Stimulated activated CD4-positive, alpha-beta T cell treated with anti-CD3 and anti-CD28 coated beads, TNF-alpha, amount 100 ng/mL, for 48 hours (primary cell): ENCODE measurements around the gene RNF26.
"Not testable (repeated sequence)": the region's sequence is repeated elsewhere in the genome, so short reads cannot be mapped to it uniquely, and the experiment has no call there.

ENCODE experiments used
- DNase-seq, 3 donors: peaks; one replicate each; pipeline ENCODE4 v3.0.0-alpha.2; 2020; ENCODE audit warnings: low read depth in 3 of 3

RNF26 gene

GRCh38 chr11:119371778-119372182, 37.5 kb downstream of the RNF26 start:
- DNase-seq, result no peak

DNA sequence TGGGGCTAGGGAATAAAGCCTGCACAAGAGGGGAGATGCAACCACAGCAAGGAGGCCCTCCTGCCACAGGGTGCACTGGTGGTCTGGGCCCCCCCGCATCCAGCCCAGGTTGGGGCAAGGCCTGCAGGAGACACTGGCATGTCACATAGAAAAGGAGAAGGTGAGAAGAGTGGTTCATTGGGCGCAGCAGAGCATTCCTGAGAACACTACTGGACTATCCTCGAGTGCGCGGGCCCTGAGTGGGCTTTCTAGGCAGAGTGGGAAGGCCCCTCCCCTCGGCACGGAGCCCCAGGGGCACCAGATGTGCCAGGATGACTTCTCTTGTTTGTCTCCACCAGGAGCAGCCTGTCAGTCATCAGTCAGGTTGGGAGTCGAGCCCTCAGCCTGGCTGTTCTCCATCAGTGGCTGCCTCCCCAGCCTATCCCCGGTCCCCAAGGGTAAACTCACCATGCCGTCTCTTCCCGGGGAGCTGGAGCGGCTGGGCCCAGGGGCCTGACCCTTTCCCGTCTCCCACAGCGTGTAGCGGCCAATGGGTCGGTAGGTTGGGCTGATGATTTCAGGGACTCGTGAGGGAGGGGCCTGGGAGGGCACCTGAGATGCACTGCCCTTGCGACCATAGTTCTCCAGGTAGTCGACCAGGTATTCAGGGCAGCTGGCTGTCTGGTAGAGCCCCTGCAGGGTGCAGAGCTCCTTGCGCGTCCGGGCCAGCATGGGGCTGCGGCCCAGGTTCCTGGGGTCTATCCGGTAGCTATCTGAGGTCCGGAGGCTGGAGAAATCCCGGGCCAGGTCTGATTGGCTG, 38.1 kb downstream of the RNF26 start:
- DNase-seq, result no peak

DNA sequence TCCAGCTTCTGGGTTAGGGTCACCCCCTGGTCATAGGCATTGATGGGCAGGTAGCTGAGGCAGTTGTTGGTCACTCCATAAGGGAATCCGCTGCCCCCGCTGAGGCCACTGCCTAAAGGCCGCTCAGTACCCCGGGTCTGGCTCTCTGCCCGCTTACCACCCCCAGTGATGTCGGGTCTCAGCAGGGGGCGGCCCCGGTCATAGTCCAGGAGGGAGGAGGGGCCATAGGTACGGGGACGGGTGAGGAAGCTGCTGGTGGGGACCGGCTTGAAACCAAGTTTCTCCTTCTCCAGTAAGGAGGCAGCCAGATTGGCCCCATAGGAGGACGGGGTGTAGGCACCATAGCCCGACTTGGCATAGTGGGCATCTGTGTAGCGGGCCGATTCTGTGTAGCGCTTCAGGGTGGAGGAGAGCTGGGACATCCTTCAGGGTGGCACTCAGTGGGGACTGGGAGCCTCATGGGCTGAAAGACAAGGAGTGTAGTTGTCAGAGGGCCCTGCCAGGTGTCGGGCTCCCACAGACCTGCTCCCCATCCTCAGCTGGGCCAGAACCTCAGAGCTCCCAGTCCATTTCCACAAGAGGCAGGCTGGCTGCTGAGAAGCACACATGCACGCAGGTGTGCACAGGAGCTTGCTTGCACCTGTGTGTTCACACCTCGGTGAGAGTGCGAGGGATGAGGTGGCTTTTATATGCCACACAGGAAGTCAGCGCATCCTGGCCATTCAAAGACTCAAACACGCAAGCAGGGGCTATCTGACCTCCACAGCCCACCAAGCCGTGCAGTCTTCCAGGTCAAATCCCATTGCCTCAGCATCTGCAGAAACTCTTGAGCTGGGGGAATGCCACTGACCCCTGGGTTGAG, 39.0 kb downstream of the RNF26 start:
- DNase-seq, result no peak

GRCh38 chr11:119373921-119374631, 39.7 kb downstream of the RNF26 start:
- DNase-seq, result peak in 1 of 3 donors; percentile 28

DNA sequence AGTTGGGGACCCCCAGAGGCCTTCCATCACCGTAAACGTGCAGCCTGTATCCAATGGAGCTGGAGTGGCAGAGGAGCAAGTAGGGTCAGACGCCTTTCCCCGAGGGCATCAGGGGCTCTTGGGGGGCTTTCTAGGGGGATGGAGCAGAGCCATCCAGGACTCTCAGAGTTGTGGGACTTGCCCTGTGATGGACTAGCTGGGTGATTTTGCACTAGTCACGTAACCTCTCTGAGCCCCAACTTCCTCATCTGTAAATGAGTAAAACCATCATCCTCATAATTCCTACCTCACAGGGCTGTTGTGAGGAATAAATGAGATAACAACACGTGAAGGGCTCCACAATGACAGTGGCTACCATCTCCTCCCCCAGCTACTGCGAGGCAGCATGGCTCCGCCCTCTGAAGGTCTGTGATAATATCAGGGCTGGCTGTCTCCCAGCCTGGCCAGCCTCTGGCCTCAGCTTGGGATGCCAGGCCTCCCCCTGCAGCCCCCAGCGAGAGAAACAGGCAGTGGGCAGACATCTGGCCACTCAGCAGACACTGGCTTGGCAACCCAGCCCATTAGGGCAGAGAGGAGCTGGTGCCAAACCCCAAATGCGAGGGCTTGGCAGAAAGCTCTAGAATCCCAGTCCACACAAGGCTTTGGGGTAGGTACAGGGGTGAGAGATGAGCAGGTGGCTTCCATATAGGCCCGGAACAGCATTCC, 40.5 kb downstream of the RNF26 start:
- DNase-seq, result no peak

- no peak for DNase-seq
Observed at GRCh38 chr11:119375337-119376196, 41.2 kb downstream of the RNF26 start.

GRCh38 chr11:119376197-119376847, 42.0 kb downstream of the RNF26 start:
- DNase-seq, result no peak

GRCh38 chr11:119377112-119377901, 43.0 kb downstream of the RNF26 start:
- no peak for DNase-seq

DNA sequence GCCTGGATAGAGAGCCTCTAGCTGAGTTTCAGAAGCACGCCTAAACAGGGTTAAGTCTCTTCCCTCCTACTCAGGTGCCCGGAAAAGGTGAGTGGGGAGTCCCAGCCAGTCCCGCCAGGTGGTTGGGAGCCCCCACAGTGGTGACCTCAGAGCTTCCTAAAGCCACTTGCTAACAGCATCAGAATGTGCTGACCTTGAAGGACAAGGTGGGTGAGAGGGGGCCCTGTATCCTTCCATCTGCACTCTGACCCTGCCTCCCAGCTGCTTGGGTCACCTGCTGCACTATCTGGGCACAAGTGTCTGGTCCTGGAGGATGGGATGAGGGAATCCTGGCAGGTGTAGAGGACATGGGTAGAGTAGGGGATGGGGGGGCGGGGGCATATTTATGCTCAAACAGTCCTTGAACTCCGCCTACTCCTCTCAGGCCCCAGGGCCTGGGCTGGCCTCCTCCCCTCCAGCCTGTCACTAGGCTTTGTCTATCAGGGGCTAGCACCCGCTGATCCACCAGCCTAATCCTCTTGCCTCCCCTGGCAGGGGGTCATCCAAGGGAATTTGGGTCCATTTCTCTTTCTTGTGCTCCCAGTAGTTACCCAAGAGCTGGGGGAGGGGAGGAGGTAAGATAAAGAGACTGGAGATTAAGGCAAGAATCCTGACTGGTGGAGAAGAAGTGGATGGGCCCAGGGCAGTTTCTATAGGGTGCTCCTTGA, 43.8 kb downstream of the RNF26 start:
- no peak for DNase-seq

GRCh38 chr11:119378851-119379465, 44.6 kb downstream of the RNF26 start:
- no peak for DNase-seq

DNA sequence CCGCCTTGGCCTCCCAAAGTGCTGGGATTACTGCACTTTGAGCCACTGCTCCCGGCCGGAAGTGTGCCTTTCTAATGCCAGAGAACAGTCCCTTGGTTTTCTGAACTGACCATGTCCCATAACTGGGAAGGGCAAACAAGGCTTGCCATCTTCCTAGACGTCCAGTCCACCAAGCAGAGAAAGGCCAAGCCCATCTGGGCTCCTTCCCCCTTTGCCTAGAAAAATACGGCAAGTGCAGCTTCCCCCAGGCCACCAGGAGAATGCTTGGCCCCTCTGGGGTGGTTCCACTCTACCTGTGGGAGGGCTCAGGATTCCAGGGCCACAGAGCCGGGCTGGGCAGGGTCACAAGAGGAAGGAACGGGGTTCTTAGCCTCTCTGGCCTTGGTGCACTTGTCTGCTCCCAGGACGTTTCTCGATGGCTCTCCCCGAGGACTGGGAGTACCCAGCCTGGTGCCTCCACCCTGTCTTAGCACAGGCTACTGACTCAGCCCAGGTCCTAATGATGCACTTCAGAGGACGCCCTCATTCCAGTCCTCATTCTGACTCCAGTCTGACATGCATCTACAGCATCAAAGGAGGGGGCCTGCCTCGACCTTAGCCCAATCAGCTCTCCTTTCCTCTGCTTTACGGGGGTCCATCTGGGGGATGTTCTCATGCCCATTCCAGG, 46.0 kb downstream of the RNF26 start:
- DNase-seq, result no peak

DNA sequence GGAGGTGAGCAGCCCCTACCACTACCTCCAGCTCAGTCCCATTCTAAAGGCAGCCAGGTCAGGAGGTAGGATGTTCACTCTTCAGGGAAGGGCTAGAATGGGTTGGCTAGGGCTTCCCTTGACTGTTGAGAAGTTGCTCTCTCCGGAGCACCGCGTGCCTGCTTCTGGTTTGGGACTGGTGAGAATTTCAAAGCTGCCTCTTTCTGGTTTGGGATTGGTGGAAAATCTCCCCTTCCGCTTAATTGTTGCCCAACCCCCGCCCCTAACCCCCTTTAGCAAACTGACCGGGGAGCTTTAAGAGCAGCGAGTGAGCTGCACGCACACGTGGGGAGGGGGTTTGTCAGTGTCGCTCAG, 46.5 kb downstream of the RNF26 start:
- DNase-seq, result no peak

DNA sequence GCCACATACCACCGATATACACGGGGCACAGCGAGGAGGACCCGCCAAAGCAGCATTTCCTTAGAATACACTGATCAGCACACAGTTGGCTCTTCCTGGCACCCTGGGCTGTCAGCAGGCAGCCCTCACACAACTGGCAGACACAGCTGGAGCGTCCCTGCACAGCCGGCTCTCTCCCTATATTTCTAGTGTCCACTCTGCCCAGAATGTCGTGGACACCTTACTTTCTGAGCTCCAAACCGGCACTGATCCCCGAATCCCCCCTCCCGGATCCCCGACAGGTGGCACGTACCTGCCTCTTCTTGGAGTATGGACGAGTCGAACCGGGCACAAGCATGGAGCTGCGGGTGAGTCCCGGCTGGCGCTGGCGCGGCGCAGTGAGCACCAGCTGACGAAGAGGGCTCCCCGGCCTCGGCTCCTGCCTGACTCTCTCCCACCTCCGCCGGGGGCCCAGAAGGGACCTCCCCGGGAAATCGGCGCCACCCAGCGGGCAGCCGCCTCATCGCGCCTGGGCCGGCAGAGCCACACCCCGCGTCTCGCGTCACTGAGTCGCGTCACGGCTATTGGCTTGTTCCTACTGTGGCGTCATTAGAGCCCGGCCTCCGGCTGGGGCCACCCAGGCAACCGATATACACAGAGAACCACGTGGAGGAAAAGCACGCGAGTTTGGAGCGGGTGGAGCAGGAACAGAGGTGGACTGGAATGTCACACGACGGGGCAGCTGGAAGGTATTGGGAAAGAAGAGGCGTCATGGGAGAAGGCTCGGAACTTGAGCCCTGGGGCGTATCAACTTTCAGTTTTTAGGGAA, 47.1 kb downstream of the RNF26 start, which contains the start of gene USP2:
Gene USP2 (minus strand): TSS at position 510 of the 808 bp plus-strand sequence. CDS start 8,210 bp downstream, outside the sequence.
- peak; percentile 92 to 95 (median 94) for DNase-seq

GRCh38 chr11:119382101-119382500, 47.8 kb downstream of the RNF26 start:
- DNase-seq, result no peak

- not testable (repeated sequence) for DNase-seq
Observed at GRCh38 chr11:119382513-119382912, 48.2 kb downstream of the RNF26 start.

GRCh38 chr11:119384332-119384731, 50.0 kb downstream of the RNF26 start:
- DNase-seq, result no peak
